K562 (cell line): Measurements from ENCODE around the gene KIAA0513. TPM values are rescaled to one million over a fixed set of nuclear protein-coding genes. Genes with fewer than 3 reads are reported as not detected.

Source experiments
- ELF1 ChIP-seq: fragments of 200-800 bp; sonication (Bioruptor generic); IDR thresholded peaks from 2 replicates; pipeline ENCODE4 v1.6.1; 2016; ENCODE audit warnings: missing genetic modification characterization, missing compliant biosample characterization
- HCFC1 ChIP-seq: IDR thresholded peaks from 2 replicates; pipeline ENCODE4 v1.6.1; 2012; ENCODE audit warnings: low read depth, low read length, improper control_type of control experiment
- NBN ChIP-seq: fragments of 450-650 bp; IDR thresholded peaks from 2 replicates; pipeline ENCODE4 v1.6.1; 2016; ENCODE audit warnings: low read depth, mild to moderate bottlenecking
- NR3C1 ChIP-seq: sonication (generic); formaldehyde crosslinking; IDR thresholded peaks from 2 replicates; pipeline ENCODE4 v1.8.1; 2022; ENCODE audit warnings: missing genetic modification reagents
- PYGO2 ChIP-seq: fragments of 450-650 bp; IDR thresholded peaks from 2 replicates; pipeline ENCODE4 v1.6.1; 2016; ENCODE audit warnings: mild to moderate bottlenecking, missing genetic modification characterization, moderate library complexity, missing compliant biosample characterization
- RBM14 ChIP-seq: fragments of 200-400 bp; formaldehyde crosslinking; IDR thresholded peaks from 2 replicates; pipeline ENCODE4 v1.6.1; 2018; ENCODE audit warnings: low read depth, mild to moderate bottlenecking, low read length, moderate library complexity, borderline replicate concordance; ENCODE audit not compliant: insufficient read depth
- SIN3A ChIP-seq, 2 experiments: fragments of 150-350 bp in 1 of 2; IDR thresholded peaks; 2 replicates each; pipeline ENCODE4 v1.6.1; 2011 to 2016; ENCODE audit warnings: borderline replicate concordance in 2 of 2, low read depth in 2 of 2, low read length in 2 of 2, mild to moderate bottlenecking in 2 of 2, moderate library complexity in 2 of 2; ENCODE audit not compliant: control insufficient read depth in 1 of 2
- ZNF668 ChIP-seq: fragments of 250-450 bp; sonication (Bioruptor Pico); IDR thresholded peaks from 2 replicates; pipeline ENCODE4 v1.8.0; 2022; ENCODE audit warnings: mild to moderate bottlenecking, inconsistent platforms
- ZNF766 ChIP-seq: fragments of 200-800 bp; sonication (Bioruptor generic); conservative IDR thresholded peaks from 2 replicates; pipeline ENCODE4 v1.6.1; 2016; ENCODE audit warnings: missing genetic modification characterization, missing compliant biosample characterization
- polyA plus RNA-seq, 8 experiments: library from polyadenylated mRNA; depleted of rRNA in 4 of 8; stranded (reverse) in 5 of 8; unstranded in 3 of 8; fragments of >200 nt; fragmentation: Nextera tagmentation in 2 of 8; fragmentation: Illumina TruSeq in 1 of 8; extraction: Ambion mirVana in 2 of 8; extraction: Trizol in 1 of 8; gene quantifications; 2 replicates each; pipeline versions ENCODE4 v1.2.1 to v1.2.3, GENCODE V29; 2011 to 2014; ENCODE audit warnings: inconsistent platforms in 1 of 8, missing spikeins in 1 of 8
- total RNA-seq, 7 experiments: library from RNA; depleted of rRNA in 6 of 7; stranded (reverse); fragments of >200 nt in 6 of 7; fragmentation: Illumina TruSeq in 2 of 7; extraction: Trizol in 2 of 7; gene quantifications; 2 replicates each; pipeline versions ENCODE4 v1.2.1 to v1.2.3, GENCODE V29; 2011 to 2021; ENCODE audit warnings: low replicate concordance in 1 of 7
- TF ChIP-seq, protein P1 (sequence below): fragments of 250-450 bp; sonication (Bioruptor Pico); IDR thresholded peaks from 2 replicates; pipeline ENCODE4 v1.9.0; 2021; ENCODE audit warnings: mild to moderate bottlenecking, inconsistent platforms
- TF ChIP-seq, protein P2 (sequence below): fragments of 450-650 bp; IDR thresholded peaks from 2 replicates; pipeline ENCODE4 v1.7.1; 2018; ENCODE audit warnings: mild to moderate bottlenecking, low read depth; ENCODE audit not compliant: partially characterized antibody
- TF ChIP-seq, protein P3 (sequence below): sonication (generic); formaldehyde crosslinking; IDR thresholded peaks from 2 replicates; pipeline ENCODE4 v1.4.0; 2020; ENCODE audit warnings: mild to moderate bottlenecking, missing genetic modification reagents
- TF ChIP-seq, protein P4 (sequence below): fragments of 250-450 bp; sonication (Bioruptor Pico); IDR thresholded peaks from 2 replicates; pipeline ENCODE4 v1.5.1; 2021; ENCODE audit warnings: mild to moderate bottlenecking
- TF ChIP-seq, protein P5 (sequence below): sonication (generic); formaldehyde crosslinking; IDR thresholded peaks from 2 replicates; pipeline ENCODE4 v1.8.1; 2023; ENCODE audit warnings: mild to moderate bottlenecking, missing genetic modification reagents

KIAA0513 gene
- total and polyA plus RNA-seq, 9 of the 15 experiments (the other 6 are each of a cell fraction or from before 2014, with no cell fraction given): 0.18 to 13.7 (median 10.2) TPM

DNA sequence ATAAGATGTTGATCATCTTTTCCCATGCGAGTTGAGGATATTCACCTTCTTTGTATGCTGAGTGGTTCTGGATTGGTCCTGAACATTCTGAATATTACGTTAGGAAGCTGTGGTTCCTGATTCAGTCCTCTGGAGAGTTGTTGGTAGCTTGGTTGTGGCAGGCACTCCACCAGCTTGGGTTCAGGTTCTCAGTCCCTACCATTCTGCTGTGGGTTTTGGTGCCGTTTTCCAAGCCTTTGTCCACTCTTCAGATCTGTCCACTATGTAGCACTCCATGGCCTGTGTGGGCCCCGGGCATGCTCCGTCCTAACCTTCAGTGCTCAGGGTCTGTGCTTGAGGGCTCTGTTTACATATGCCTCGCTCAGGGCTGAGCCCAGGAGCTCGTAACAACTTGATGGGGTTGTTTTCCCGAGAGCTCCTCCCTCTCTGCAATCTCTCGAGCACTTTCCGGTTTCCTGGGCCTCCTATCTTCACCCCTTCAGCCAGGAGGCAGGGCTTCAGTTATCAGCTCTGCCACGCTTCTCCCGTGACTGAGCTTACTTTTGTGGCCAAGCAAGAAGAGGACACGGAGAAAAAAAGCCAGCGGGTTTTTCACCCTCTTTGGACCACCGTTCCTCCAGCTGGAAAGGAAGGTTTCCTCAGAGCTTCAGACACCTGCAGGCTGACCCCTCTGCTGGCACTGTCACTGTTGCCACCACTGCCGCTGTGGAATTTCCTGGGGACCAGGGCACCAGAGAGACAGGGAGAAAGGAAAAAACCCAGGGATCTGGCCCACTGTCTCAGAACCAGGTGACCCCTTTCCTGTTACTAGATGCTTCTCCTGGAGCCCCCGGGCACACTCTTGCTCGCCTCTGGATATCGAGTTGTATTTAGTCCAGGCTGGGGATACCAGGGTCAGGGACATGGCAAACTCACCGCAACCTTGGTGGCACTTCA lies 19.6 kb downstream of the KIAA0513 start (continued):
- TF ChIP-seq, protein P1, sequence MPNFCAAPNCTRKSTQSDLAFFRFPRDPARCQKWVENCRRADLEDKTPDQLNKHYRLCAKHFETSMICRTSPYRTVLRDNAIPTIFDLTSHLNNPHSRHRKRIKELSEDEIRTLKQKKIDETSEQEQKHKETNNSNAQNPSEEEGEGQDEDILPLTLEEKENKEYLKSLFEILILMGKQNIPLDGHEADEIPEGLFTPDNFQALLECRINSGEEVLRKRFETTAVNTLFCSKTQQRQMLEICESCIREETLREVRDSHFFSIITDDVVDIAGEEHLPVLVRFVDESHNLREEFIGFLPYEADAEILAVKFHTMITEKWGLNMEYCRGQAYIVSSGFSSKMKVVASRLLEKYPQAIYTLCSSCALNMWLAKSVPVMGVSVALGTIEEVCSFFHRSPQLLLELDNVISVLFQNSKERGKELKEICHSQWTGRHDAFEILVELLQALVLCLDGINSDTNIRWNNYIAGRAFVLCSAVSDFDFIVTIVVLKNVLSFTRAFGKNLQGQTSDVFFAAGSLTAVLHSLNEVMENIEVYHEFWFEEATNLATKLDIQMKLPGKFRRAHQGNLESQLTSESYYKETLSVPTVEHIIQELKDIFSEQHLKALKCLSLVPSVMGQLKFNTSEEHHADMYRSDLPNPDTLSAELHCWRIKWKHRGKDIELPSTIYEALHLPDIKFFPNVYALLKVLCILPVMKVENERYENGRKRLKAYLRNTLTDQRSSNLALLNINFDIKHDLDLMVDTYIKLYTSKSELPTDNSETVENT (CRISPR knock-in tag): peak; percentile 40; the same call in 1 of the 2 replicates
- TF ChIP-seq HCFC1 (peak; percentile 50; the same call in 1 of the 2 replicates), NR3C1 (CRISPR knock-in tag) (no peak), ELF1 (tag) (peak; percentile 60; the same call in 1 of the 2 replicates), ZNF766 (CRISPR knock-in tag) (peak; percentile 81; the same call in 1 of the 2 replicates), RBM14 (no peak), NBN (peak; percentile 96), PYGO2 (0 out of 2 replicates have a peak, but pooled peaks have one; percentile 12), SIN3A (IDR thresholded peaks at IDR 0.05; ENCODE audit: borderline replicate concordance in 2 of 2, control insufficient read depth in 1 of 2, low read depth in 2 of 2, low read length in 2 of 2) (peak in 1 of 2 experiments; percentile 5; a peak in 1 of 4 replicates), ZNF668 (CRISPR knock-in tag) (peak; percentile 29; the same call in 1 of the 2 replicates)
- TF ChIP-seq, protein P2, sequence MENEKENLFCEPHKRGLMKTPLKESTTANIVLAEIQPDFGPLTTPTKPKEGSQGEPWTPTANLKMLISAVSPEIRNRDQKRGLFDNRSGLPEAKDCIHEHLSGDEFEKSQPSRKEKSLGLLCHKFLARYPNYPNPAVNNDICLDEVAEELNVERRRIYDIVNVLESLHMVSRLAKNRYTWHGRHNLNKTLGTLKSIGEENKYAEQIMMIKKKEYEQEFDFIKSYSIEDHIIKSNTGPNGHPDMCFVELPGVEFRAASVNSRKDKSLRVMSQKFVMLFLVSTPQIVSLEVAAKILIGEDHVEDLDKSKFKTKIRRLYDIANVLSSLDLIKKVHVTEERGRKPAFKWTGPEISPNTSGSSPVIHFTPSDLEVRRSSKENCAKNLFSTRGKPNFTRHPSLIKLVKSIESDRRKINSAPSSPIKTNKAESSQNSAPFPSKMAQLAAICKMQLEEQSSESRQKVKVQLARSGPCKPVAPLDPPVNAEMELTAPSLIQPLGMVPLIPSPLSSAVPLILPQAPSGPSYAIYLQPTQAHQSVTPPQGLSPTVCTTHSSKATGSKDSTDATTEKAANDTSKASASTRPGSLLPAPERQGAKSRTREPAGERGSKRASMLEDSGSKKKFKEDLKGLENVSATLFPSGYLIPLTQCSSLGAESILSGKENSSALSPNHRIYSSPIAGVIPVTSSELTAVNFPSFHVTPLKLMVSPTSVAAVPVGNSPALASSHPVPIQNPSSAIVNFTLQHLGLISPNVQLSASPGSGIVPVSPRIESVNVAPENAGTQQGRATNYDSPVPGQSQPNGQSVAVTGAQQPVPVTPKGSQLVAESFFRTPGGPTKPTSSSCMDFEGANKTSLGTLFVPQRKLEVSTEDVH: peak; percentile 45
- TF ChIP-seq, protein P3, sequence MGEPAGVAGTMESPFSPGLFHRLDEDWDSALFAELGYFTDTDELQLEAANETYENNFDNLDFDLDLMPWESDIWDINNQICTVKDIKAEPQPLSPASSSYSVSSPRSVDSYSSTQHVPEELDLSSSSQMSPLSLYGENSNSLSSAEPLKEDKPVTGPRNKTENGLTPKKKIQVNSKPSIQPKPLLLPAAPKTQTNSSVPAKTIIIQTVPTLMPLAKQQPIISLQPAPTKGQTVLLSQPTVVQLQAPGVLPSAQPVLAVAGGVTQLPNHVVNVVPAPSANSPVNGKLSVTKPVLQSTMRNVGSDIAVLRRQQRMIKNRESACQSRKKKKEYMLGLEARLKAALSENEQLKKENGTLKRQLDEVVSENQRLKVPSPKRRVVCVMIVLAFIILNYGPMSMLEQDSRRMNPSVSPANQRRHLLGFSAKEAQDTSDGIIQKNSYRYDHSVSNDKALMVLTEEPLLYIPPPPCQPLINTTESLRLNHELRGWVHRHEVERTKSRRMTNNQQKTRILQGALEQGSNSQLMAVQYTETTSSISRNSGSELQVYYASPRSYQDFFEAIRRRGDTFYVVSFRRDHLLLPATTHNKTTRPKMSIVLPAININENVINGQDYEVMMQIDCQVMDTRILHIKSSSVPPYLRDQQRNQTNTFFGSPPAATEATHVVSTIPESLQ (CRISPR knock-in tag): 0 out of 2 replicates have a peak, but pooled peaks have one; percentile 30
- TF ChIP-seq, protein P4, sequence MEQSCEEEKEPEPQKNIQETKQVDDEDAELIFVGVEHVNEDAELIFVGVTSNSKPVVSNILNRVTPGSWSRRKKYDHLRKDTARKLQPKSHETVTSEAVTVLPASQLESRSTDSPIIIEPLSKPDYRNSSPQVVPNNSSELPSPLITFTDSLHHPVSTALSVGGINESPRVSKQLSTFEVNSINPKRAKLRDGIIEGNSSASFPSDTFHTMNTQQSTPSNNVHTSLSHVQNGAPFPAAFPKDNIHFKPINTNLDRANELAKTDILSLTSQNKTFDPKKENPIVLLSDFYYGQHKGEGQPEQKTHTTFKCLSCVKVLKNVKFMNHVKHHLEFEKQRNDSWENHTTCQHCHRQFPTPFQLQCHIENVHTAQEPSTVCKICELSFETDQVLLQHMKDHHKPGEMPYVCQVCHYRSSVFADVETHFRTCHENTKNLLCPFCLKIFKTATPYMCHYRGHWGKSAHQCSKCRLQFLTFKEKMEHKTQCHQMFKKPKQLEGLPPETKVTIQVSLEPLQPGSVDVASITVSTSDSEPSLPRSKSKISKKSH (CRISPR knock-in tag): 0 out of 2 replicates have a peak, but pooled peaks have one; percentile 19
- TF ChIP-seq, protein P5, sequence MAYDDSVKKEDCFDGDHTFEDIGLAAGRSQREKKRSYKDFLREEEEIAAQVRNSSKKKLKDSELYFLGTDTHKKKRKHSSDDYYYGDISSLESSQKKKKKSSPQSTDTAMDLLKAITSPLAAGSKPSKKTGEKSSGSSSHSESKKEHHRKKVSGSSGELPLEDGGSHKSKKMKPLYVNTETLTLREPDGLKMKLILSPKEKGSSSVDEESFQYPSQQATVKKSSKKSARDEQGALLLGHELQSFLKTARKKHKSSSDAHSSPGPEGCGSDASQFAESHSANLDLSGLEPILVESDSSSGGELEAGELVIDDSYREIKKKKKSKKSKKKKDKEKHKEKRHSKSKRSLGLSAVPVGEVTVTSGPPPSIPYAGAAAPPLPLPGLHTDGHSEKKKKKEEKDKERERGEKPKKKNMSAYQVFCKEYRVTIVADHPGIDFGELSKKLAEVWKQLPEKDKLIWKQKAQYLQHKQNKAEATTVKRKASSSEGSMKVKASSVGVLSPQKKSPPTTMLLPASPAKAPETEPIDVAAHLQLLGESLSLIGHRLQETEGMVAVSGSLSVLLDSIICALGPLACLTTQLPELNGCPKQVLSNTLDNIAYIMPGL (CRISPR knock-in tag): no peak
